ENCODE measurements around the gene OSBPL5. TPM values are rescaled to one million over a fixed set of nuclear protein-coding genes. Genes with fewer than 3 reads are reported as not detected.
A peak's percentile ranks its signal among the peaks of the same experiment; 100 is the strongest.

The OSBPL5 gene
- polyA plus RNA-seq, 3 donors = 3.1 to 30.3 (median 6.8) TPM

GRCh38 chr11:3201677-3202181 lies 36.6 kb upstream of the OSBPL5 start:
- H3K27me3 Mint-ChIP-seq (ENCODE audit: low read depth in 3 of 3) = peaks cover 32 to 54% (median 39%) of the 10 kb centered on the region in 3 donors
- no peaks in the 10 kb centered on the region for H3K36me3 ChIP-seq (replicated peaks in 1 of 2; ENCODE audit: control insufficient read depth in 1 of 2, insufficient read depth in 2 of 2, low read length in 2 of 2)
- H3K4me3 ChIP-seq (replicated peaks in 1 of 3; ENCODE audit: low read depth in 2 of 3, low read length in 3 of 3) = no peak overlapping the region
- peaks cover 0 to 5% (median 0%) of the 10 kb centered on the region in 7 donors for H3K9me3 Mint-ChIP-seq
- H3K4me2 ChIP-seq (replicated peaks; ENCODE audit: extremely low read depth, low read length, poor library complexity, severe bottlenecking) = no peak overlapping the region
- H3K27ac Mint-ChIP-seq = peak overlapping the region in 1 of 7 donors; percentile 37
- no peak for DNase-seq
- peaks cover 4 to 32% of the 10 kb centered on the region in 2 donors for H3K27me3 ChIP-seq (ENCODE audit: control insufficient read depth in 2 of 2, insufficient read depth in 2 of 2, low read length in 2 of 2)
- H3K36me3 Mint-ChIP-seq = no peaks in the 10 kb centered on the region
- no peaks in the 10 kb centered on the region for H4K20me1 ChIP-seq (ENCODE audit: insufficient read depth, low read length)
- H3K9ac ChIP-seq (ENCODE audit: insufficient read depth, low read length, poor library complexity, severe bottlenecking) = no peak overlapping the region
- H3K4me3 Mint-ChIP-seq = no peak overlapping the region
- no peaks in the 10 kb centered on the region for H3K79me2 ChIP-seq (ENCODE audit: insufficient read depth, low read length)
- intact Hi-C loops (cut with micrococcal nuclease) = no loop called here
- WGBS (ENCODE audit: insufficient coverage) = 92% methylated on average over 17 of the region's 17 CpGs
- H2AFZ ChIP-seq (ENCODE audit: insufficient read depth, low read depth, low read length, poor library complexity, severe bottlenecking) = no peak overlapping the region
- no peak overlapping the region for H3K27ac ChIP-seq (ENCODE audit: low read depth in 1 of 2, low read length in 2 of 2)
- H3K4me1 ChIP-seq (ENCODE audit: control insufficient read depth in 1 of 2, insufficient read depth in 2 of 2, low read length in 2 of 2) = peaks cover 0 to 9% of the 10 kb centered on the region in 2 donors
- no peak for TF ChIP-seq CTCF (IDR thresholded peaks at IDR 0.05)
- H3K9me3 ChIP-seq (replicated peaks in 1 of 2; ENCODE audit: control insufficient read depth in 1 of 2, insufficient read depth in 1 of 2, low read length in 2 of 2) = no peaks in the 10 kb centered on the region
- H3K4me1 Mint-ChIP-seq = no peaks in the 10 kb centered on the region

- Mint-ChIP-seq H3K4me3 (peak overlapping the region in 1 of 2 donors; percentile 21), H3K4me1 (no peaks in the 10 kb centered on the region), H3K36me3 (no peaks in the 10 kb centered on the region), H3K27me3 (ENCODE audit: low read depth in 3 of 3) (peaks cover 32 to 54% (median 39%) of the 10 kb centered on the region in 3 donors), H3K27ac (no peak overlapping the region), H3K9me3 (peaks cover 0 to 5% (median 0%) of the 10 kb centered on the region in 7 donors)
- Histone ChIP-seq H3K36me3 (replicated peaks in 1 of 2; ENCODE audit: control insufficient read depth in 1 of 2, insufficient read depth in 2 of 2, low read length in 2 of 2) (no peaks in the 10 kb centered on the region), H3K4me2 (replicated peaks; ENCODE audit: extremely low read depth, low read length, poor library complexity, severe bottlenecking) (no peak overlapping the region), H3K4me3 (replicated peaks in 1 of 3; ENCODE audit: low read depth in 2 of 3, low read length in 3 of 3) (no peak overlapping the region), H3K9me3 (replicated peaks in 1 of 2; ENCODE audit: control insufficient read depth in 1 of 2, insufficient read depth in 1 of 2, low read length in 2 of 2) (no peaks in the 10 kb centered on the region), H3K27me3 (ENCODE audit: control insufficient read depth in 2 of 2, insufficient read depth in 2 of 2, low read length in 2 of 2) (peaks cover 4 to 32% of the 10 kb centered on the region in 2 donors), H2AFZ (ENCODE audit: insufficient read depth, low read depth, low read length, poor library complexity, severe bottlenecking) (no peak overlapping the region), H3K79me2 (ENCODE audit: insufficient read depth, low read length) (no peaks in the 10 kb centered on the region), H3K4me1 (ENCODE audit: control insufficient read depth in 1 of 2, insufficient read depth in 2 of 2, low read length in 2 of 2) (peaks cover 0 to 9% of the 10 kb centered on the region in 2 donors), H3K9ac (ENCODE audit: insufficient read depth, low read length, poor library complexity, severe bottlenecking) (no peak overlapping the region), H4K20me1 (ENCODE audit: insufficient read depth, low read length) (no peaks in the 10 kb centered on the region), H3K27ac (ENCODE audit: low read depth in 1 of 2, low read length in 2 of 2) (no peak overlapping the region)
- 96% methylated on average over 15 of the region's 15 CpGs for WGBS (ENCODE audit: insufficient coverage)
- intact Hi-C loops (cut with micrococcal nuclease) = no loop called here
- TF ChIP-seq CTCF (IDR thresholded peaks at IDR 0.05) = no peak
- no peak for DNase-seq
Observed at GRCh38 chr11:3201112-3201581, 36.0 kb upstream of the OSBPL5 start.
